ENCODE data around the gene MLXIPL. TPM values are rescaled to one million over a fixed set of nuclear protein-coding genes. Genes with fewer than 3 reads are reported as not detected.

Gene MLXIPL
- total and polyA plus RNA-seq, 7 donors: 1.6 to 15.0 (median 7.2) TPM

DNA sequence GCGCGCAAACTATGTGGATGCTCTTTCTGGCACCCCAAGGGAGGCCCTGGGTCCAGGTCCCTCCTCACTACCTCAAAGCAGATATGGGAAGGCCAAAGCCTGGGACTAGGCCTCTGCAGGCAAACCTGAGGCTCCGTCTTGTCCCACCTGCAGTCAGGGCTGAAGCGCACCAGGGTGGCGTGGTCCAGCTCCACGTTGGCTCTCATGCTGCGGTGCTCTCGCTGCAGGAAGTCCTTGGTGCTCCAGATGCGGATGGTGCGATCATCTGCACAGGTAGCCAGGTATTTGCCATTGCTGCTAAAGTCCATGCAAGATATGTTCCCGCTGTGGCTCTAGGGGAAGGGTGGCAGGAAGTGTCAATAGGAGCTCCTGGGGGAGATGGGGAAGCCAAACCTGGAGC is 50.5 kb downstream of the MLXIPL start:
- H3K9me3 ChIP-seq: no peaks in the 10 kb centered on the region
- H3K4me1 ChIP-seq: peaks cover 0 to 24% (median 19%) of the 10 kb centered on the region in 4 donors
- H3K4me3 ChIP-seq: no peak overlapping the region
- intact Hi-C loops (cut with DNase I): no loop called here
- DNase-seq: no peak
- no peaks in the 10 kb centered on the region for H3K27me3 ChIP-seq
- TF ChIP-seq POLR2AphosphoS5 (IDR thresholded peaks at IDR 0.05): no peak
- no peak for TF ChIP-seq EP300 (IDR thresholded peaks at IDR 0.05)
- TF ChIP-seq, protein P1, sequence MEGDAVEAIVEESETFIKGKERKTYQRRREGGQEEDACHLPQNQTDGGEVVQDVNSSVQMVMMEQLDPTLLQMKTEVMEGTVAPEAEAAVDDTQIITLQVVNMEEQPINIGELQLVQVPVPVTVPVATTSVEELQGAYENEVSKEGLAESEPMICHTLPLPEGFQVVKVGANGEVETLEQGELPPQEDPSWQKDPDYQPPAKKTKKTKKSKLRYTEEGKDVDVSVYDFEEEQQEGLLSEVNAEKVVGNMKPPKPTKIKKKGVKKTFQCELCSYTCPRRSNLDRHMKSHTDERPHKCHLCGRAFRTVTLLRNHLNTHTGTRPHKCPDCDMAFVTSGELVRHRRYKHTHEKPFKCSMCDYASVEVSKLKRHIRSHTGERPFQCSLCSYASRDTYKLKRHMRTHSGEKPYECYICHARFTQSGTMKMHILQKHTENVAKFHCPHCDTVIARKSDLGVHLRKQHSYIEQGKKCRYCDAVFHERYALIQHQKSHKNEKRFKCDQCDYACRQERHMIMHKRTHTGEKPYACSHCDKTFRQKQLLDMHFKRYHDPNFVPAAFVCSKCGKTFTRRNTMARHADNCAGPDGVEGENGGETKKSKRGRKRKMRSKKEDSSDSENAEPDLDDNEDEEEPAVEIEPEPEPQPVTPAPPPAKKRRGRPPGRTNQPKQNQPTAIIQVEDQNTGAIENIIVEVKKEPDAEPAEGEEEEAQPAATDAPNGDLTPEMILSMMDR (IDR thresholded peaks at IDR 0.05): no peak
- TF ChIP-seq POLR2A (IDR thresholded peaks at IDR 0.05): no peak
- WGBS, 2 donors: 97% methylated on average over 11 of the region's 11 CpGs
- peaks cover 39 to 69% (median 56%) of the 10 kb centered on the region in 4 donors for H3K36me3 ChIP-seq
- H3K27ac ChIP-seq: no peak overlapping the region

DNA sequence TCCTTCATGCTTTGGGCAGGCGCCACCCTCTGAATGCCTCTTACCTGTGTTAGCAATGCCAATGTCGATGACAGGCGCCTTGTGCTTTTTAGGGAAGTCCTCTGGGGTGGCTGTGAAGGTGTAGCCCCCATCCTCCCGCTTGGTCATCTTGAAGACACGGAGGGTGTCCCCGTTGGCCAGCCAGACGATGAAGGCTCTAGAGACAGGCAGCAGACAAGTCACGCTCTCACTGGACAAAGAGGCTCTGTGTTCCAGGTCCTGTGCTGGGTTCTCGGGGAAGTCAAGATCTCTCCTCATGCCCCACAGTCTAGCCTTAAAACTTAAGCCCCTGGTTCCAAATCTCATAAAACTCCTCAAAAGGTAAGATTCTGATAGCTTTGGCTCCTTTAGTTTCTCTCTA is 51.0 kb downstream of the MLXIPL start:
- no peak for TF ChIP-seq EP300 (IDR thresholded peaks at IDR 0.05)
- TF ChIP-seq, protein P1 (IDR thresholded peaks at IDR 0.05): no peak
- no peak for TF ChIP-seq POLR2A (IDR thresholded peaks at IDR 0.05)
- no peak for TF ChIP-seq POLR2AphosphoS5 (IDR thresholded peaks at IDR 0.05)
- H3K27ac ChIP-seq: no peak overlapping the region
- no peaks in the 10 kb centered on the region for H3K27me3 ChIP-seq
- peaks cover 0 to 24% (median 19%) of the 10 kb centered on the region in 4 donors for H3K4me1 ChIP-seq
- no peak for DNase-seq
- H3K36me3 ChIP-seq: peaks cover 39 to 69% (median 56%) of the 10 kb centered on the region in 4 donors
- 96% methylated on average over 9 of the region's 9 CpGs for WGBS, 2 donors
- no peak overlapping the region for H3K4me3 ChIP-seq
- intact Hi-C loops (cut with DNase I): no loop called here
- no peaks in the 10 kb centered on the region for H3K9me3 ChIP-seq

DNA sequence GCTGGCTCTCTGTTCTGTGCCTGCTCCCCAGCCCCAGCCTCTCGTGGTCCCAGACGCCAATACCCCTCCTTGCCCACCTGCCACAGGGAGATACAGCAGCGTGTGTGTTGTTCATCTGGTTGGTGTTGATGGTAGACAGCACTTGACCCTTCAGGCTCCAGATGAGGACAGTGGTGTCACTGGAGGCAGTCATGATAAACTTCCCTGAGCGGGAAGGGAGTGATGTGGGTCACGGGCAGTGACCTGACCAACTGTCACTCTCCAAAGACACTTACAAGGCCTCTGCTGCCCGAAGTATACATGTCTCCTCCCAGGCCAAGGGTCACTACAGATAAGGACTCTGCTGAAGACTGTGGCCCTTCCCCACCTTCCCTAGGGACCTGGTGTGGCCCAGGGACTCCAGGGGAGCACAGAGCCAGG is 51.5 kb downstream of the MLXIPL start:
- Histone ChIP-seq H3K9me3 (no peaks in the 10 kb centered on the region), H3K36me3 (peaks cover 39 to 69% (median 56%) of the 10 kb centered on the region in 4 donors), H3K27ac (no peak overlapping the region), H3K27me3 (no peaks in the 10 kb centered on the region), H3K4me3 (no peak overlapping the region), H3K4me1 (peaks cover 0 to 23% (median 18%) of the 10 kb centered on the region in 4 donors)
- intact Hi-C loops (cut with DNase I): no loop called here
- 71 to 87% methylated on average over 6 of the region's 6 CpGs for WGBS, 2 donors
- TF ChIP-seq EP300 (IDR thresholded peaks at IDR 0.05): no peak
- TF ChIP-seq POLR2AphosphoS5 (IDR thresholded peaks at IDR 0.05): no peak
- TF ChIP-seq, protein P1 (IDR thresholded peaks at IDR 0.05): no peak
- TF ChIP-seq POLR2A (IDR thresholded peaks at IDR 0.05): no peak
- DNase-seq: no peak

DNA sequence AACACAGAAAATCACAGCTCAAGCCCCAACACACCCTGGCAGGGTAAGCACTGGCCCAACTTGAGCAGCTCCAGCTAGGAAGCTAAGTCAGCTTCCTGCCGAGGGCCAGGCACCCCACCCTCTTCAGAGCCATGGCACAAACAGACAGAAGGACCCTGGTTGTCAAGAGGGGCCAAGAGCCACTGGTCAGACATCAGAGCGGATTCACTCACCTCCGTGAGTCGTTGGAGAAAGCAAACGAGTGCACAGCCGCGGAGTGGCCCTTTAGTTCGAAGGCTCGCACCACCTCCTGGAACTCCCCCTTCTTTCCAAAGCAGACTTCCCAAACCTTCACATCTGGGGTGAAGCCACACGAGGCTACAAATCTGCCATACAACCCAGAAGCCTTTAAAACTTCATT is 53.3 kb downstream of the MLXIPL start:
- DNase-seq: peak; percentile 29
- TF ChIP-seq EP300 (IDR thresholded peaks at IDR 0.05) (no peak), POLR2AphosphoS5 (IDR thresholded peaks at IDR 0.05) (no peak), POLR2A (IDR thresholded peaks at IDR 0.05) (no peak)
- TF ChIP-seq, protein P1 (IDR thresholded peaks at IDR 0.05): no peak

DNA sequence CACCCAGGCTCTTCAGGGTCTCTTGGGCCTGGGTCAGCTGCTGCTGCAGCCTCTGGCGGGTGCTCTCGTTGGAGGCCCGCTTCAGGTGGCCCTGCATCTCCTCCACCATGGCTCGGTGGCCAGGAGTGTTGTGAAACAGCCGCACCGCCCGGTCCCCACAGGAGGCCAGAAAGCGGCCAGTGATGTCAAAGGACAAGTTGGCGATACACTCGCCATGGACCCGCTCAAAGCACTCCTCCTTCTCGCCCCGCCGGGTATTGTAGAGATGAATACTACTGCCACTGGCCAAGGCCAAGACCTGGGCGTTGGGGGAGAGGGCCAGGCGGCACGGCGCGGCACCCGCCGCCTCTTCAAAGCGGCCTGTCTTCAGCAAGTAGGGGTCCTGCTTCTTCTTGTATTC is 53.8 kb downstream of the MLXIPL start:
- Histone ChIP-seq H3K4me3 (no peak overlapping the region), H3K9me3 (no peaks in the 10 kb centered on the region), H3K36me3 (peaks cover 39 to 62% (median 56%) of the 10 kb centered on the region in 4 donors), H3K27ac (no peak overlapping the region), H3K27me3 (no peaks in the 10 kb centered on the region), H3K4me1 (peaks cover 0 to 8% (median 3%) of the 10 kb centered on the region in 4 donors)
- WGBS, 2 donors: 98% methylated on average over 22 of the region's 22 CpGs
- intact Hi-C loops (cut with DNase I): no loop called here
- no peak for TF ChIP-seq POLR2AphosphoS5 (IDR thresholded peaks at IDR 0.05)
- TF ChIP-seq POLR2A (IDR thresholded peaks at IDR 0.05): no peak
- no peak for TF ChIP-seq EP300 (IDR thresholded peaks at IDR 0.05)
- TF ChIP-seq, protein P1 (IDR thresholded peaks at IDR 0.05): no peak
- DNase-seq: peak; percentile 65

More for the DNA sequence above, 53.3 kb downstream of the MLXIPL start:
- H3K9me3 ChIP-seq: no peaks in the 10 kb centered on the region
- H3K4me1 ChIP-seq: peaks cover 0 to 7% (median 2%) of the 10 kb centered on the region in 4 donors
- no peak overlapping the region for H3K27ac ChIP-seq
- H3K27me3 ChIP-seq: no peaks in the 10 kb centered on the region
- H3K36me3 ChIP-seq: peaks cover 39 to 67% (median 56%) of the 10 kb centered on the region in 4 donors
- 93 to 96% methylated on average over 10 of the region's 10 CpGs for WGBS, 2 donors
- no peak overlapping the region for H3K4me3 ChIP-seq
- intact Hi-C loops (cut with DNase I): no loop called here
